Measurements from ENCODE around the gene VPS13D.

VPS13D gene

DNA sequence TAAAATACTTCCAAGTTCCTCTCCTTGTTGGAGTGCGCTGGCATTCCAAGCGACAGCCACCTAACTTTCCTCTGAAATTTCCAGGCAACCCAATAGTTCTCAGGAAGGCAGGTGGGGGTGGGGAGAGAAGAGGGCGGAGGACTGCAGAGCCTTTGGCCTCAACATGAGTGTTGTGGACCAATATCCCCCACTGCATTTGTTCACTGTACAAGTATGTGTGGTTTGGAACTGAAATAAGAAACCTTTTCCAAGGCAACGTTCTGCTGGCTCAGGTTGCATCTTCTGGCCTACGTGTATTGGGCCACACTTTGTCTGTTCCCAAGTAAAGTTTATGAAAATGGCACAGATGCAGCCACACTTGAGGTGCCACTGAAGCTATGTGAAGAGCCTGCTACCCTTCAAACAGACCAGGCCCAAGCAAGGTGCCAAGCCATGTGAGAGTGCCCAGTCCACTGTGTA lies 234.8 kb downstream of the VPS13D start:
- TF ChIP-seq, protein P1, sequence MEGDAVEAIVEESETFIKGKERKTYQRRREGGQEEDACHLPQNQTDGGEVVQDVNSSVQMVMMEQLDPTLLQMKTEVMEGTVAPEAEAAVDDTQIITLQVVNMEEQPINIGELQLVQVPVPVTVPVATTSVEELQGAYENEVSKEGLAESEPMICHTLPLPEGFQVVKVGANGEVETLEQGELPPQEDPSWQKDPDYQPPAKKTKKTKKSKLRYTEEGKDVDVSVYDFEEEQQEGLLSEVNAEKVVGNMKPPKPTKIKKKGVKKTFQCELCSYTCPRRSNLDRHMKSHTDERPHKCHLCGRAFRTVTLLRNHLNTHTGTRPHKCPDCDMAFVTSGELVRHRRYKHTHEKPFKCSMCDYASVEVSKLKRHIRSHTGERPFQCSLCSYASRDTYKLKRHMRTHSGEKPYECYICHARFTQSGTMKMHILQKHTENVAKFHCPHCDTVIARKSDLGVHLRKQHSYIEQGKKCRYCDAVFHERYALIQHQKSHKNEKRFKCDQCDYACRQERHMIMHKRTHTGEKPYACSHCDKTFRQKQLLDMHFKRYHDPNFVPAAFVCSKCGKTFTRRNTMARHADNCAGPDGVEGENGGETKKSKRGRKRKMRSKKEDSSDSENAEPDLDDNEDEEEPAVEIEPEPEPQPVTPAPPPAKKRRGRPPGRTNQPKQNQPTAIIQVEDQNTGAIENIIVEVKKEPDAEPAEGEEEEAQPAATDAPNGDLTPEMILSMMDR (IDR thresholded peaks at IDR 0.05; ENCODE audit: borderline replicate concordance, control extremely low read depth, extremely low read depth, insufficient read depth, missing control alignments): no peak
- in situ Hi-C loops (cut with MboI; ENCODE audit: low sequenced_read_pairs, unreplicated experiment): no loop called here
- no peak for DNase-seq (ENCODE audit: low spot score)

GRCh38 chr1:12465126-12465525 lies 235.3 kb downstream of the VPS13D start:
- DNase-seq (ENCODE audit: low spot score): no peak
- in situ Hi-C loops (cut with MboI; ENCODE audit: low sequenced_read_pairs, unreplicated experiment): no loop called here
- TF ChIP-seq, protein P1 (IDR thresholded peaks at IDR 0.05; ENCODE audit: borderline replicate concordance, control extremely low read depth, extremely low read depth, insufficient read depth, missing control alignments): no peak

DNA sequence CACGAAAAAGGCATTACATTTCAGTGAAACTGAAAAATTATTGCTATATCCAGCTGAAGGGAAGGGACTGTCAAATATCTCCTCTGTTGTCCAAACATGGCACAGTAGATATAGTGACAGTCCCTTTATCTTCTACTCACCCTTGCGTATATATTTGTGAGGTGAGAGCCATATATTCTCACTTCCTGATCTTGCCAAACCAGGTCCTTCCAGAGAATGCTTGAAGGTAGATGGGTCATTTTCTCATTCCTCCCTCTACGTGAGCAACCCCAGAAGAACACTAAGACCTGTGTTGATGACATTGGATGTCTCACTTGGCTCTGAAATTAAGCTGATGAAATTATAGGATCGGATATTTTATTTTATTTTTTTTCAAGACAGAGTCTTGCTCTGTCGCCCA lies 237.0 kb downstream of the VPS13D start:
- DNase-seq (ENCODE audit: low spot score): no peak
- in situ Hi-C loops (cut with MboI; ENCODE audit: low sequenced_read_pairs, unreplicated experiment): no loop called here

DNA sequence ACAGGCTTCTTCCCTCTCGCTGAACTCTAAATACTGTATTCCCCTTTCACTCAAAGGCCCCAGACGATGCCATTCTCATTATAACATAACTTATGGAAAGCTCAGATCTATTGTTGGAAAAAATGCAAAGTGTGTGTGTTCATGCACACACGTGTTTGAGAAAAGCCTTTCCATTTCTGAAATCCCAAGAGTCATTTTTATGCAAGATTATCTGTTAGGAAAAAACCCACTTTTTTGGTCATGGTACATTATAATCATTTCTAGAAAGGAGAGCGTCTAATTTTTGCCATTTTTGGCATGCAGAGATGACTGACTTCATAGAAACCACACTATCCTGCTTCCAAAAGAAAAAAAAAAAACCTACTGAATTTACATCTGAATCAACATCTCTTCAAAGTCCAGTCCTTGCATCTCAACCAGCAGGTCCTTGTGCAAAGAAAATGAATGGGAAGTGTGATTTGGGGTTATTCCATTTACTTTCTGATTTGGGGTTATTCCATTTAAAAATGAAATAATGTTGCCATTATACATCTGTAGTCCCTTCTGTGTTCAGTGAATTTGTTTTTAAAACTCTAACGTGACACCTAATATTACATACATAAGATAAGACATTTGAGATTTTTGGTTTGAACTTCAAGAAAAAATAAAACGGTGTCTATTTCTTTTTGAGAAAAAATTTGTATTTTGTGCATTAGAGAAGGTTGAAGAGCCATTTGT lies 237.9 kb downstream of the VPS13D start:
- no peak for DNase-seq (ENCODE audit: low spot score)
- TF ChIP-seq, protein P1 (IDR thresholded peaks at IDR 0.05; ENCODE audit: borderline replicate concordance, control extremely low read depth, extremely low read depth, insufficient read depth, missing control alignments): no peak
- in situ Hi-C loops (cut with MboI; ENCODE audit: low sequenced_read_pairs, unreplicated experiment): no loop called here

More for the DNA sequence above, 237.0 kb downstream of the VPS13D start:
- TF ChIP-seq, protein P1 (IDR thresholded peaks at IDR 0.05; ENCODE audit: borderline replicate concordance, control extremely low read depth, extremely low read depth, insufficient read depth, missing control alignments): no peak

- TF ChIP-seq, protein P1 (IDR thresholded peaks at IDR 0.05; ENCODE audit: borderline replicate concordance, control extremely low read depth, extremely low read depth, insufficient read depth, missing control alignments): no peak
These were observed 238.5 kb downstream of the VPS13D start for GRCh38 chr1:12468323-12468722.

DNA sequence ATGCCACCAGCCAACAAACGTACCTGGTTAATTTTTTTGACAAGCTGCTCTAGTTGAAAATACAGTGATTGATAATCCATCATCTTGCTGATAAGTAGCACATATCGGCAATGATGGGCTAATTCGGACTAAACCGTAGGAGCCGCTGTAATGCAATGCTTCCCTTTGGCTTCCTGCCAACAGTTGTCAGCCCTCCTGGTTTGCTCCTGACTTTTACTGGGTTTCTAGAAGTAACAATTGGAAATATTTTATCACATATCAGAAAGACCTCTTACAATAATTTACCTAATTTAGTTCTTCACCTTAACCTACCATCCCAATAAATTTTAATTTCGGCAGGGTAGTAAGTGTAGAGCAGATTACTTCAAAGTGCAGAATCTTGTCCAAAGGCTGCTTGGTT lies 239.7 kb downstream of the VPS13D start:
- in situ Hi-C loops (cut with MboI; ENCODE audit: low sequenced_read_pairs, unreplicated experiment): no loop called here
- DNase-seq (ENCODE audit: low spot score): no peak
- TF ChIP-seq, protein P1 (IDR thresholded peaks at IDR 0.05; ENCODE audit: borderline replicate concordance, control extremely low read depth, extremely low read depth, insufficient read depth, missing control alignments): no peak

More at GRCh38 chr1:12468323-12468722, 238.5 kb downstream of the VPS13D start:
- no peak for DNase-seq (ENCODE audit: low spot score)
- in situ Hi-C loops (cut with MboI; ENCODE audit: low sequenced_read_pairs, unreplicated experiment): no loop called here

Data from GM13976 (cell line).